Activated CD8-positive, alpha-beta T cell treated with anti-CD3 and anti-CD28 coated beads, Interleukin-2, amount 10 ng/mL, durations not matched to agents 7 days and 5 days (primary cell): Measurements from ENCODE around the gene TMEM38A. TPM values are rescaled to one million over a fixed set of nuclear protein-coding genes. Genes with fewer than 3 reads are reported as not detected.
A peak's percentile ranks its signal among the peaks of the same experiment; 100 is the strongest.
"Not testable (repeated sequence)": the region's sequence is repeated elsewhere in the genome, so short reads cannot be mapped to it uniquely, and the experiment has no call there.

Experiments
- ATAC-seq: fragments of 150-1000 bp; cut with Tn5 transposase; one replicate; pipeline ENCODE4 v1.10.0; 2021; ENCODE audit warnings: moderate library complexity
- CTCF ChIA-PET: fragments of 350-600 bp; sonication (Branson Sonifier 250); formaldehyde crosslinking; loops from one replicate; lab custom pipeline; 2021; ENCODE audit warnings: antibody characterized with exemption; lab: Charles Lee
- POLR2A ChIA-PET: fragments of 350-600 bp; sonication (Branson Sonifier 250); formaldehyde crosslinking; loops from one replicate; lab custom pipeline; 2021; ENCODE audit warnings: antibody characterized with exemption; lab: Charles Lee
- DNase-seq: peaks from one replicate; pipeline ENCODE4 v3.0.0-alpha.2; 2020
- H3K27ac Mint-ChIP-seq: one replicate; pipeline ENCODE4 v1.8.0; 2021; ENCODE audit warnings: mild to moderate bottlenecking, mixed read lengths
- H3K27me3 Mint-ChIP-seq: one replicate; pipeline ENCODE4 v1.8.0; 2021; ENCODE audit warnings: low read depth, mixed read lengths
- H3K36me3 Mint-ChIP-seq: one replicate; pipeline ENCODE4 v1.8.0; 2021; ENCODE audit warnings: low read depth, mixed read lengths
- H3K4me1 Mint-ChIP-seq: one replicate; pipeline ENCODE4 v1.8.0; 2021; ENCODE audit warnings: low read depth, mixed read lengths
- H3K4me3 Mint-ChIP-seq: one replicate; pipeline ENCODE4 v1.8.0; 2021; ENCODE audit warnings: mild to moderate bottlenecking, mixed read lengths
- H3K9me3 Mint-ChIP-seq: one replicate; pipeline ENCODE4 v1.8.0; 2022; ENCODE audit warnings: mixed read lengths; ENCODE audit not compliant: insufficient read depth
- total RNA-seq, 2 experiments: library from RNA; stranded (reverse); gene quantifications; one replicate each; pipeline ENCODE4 v1.2.3, GENCODE V29; 2021

TMEM38A gene
- total RNA-seq, 2 experiments from 2014 or later: 0.60 to 0.87 TPM

- Mint-ChIP-seq H3K4me3 (no peak overlapping the region), H3K36me3 (peaks cover 56% of the 10 kb centered on the region), H3K9me3 (no peaks in the 10 kb centered on the region), H3K4me1 (peaks cover 9% of the 10 kb centered on the region), H3K27me3 (no peaks in the 10 kb centered on the region), H3K27ac (peak overlapping the region; percentile 31)
- no peak for DNase-seq
- ATAC-seq: no peak
- ChIA-PET CTCF (no interaction called here), POLR2A (interaction anchor here (0.9 to 1.6 kb wide), 2 partner anchors 10 to 19 kb away, joined by 3 read pairs; partner anchors contain the start of gene MED26)
Measured at GRCh38 chr19:16638666-16639065, 22.3 kb upstream of the TMEM38A start.

GRCh38 chr19:16640951-16641350 lies 20.0 kb upstream of the TMEM38A start:
- no peak overlapping the region for H3K27ac Mint-ChIP-seq
- peaks cover 60% of the 10 kb centered on the region for H3K36me3 Mint-ChIP-seq
- no peak overlapping the region for H3K4me3 Mint-ChIP-seq
- H3K27me3 Mint-ChIP-seq: no peaks in the 10 kb centered on the region
- ChIA-PET CTCF (no interaction called here), POLR2A (no interaction called here)
- H3K9me3 Mint-ChIP-seq: no peaks in the 10 kb centered on the region
- no peak for ATAC-seq
- DNase-seq: no peak
- peaks cover 9% of the 10 kb centered on the region for H3K4me1 Mint-ChIP-seq

GRCh38 chr19:16641695-16642094 lies 19.2 kb upstream of the TMEM38A start:
- peaks cover 64% of the 10 kb centered on the region for H3K36me3 Mint-ChIP-seq
- no peaks in the 10 kb centered on the region for H3K27me3 Mint-ChIP-seq
- ATAC-seq: no peak
- DNase-seq: no peak
- ChIA-PET CTCF (no interaction called here), POLR2A (no interaction called here)
- H3K27ac Mint-ChIP-seq: no peak overlapping the region
- no peaks in the 10 kb centered on the region for H3K9me3 Mint-ChIP-seq
- no peak overlapping the region for H3K4me3 Mint-ChIP-seq
- peaks cover 9% of the 10 kb centered on the region for H3K4me1 Mint-ChIP-seq

GRCh38 chr19:16645140-16645539 lies 15.8 kb upstream of the TMEM38A start:
- ATAC-seq (no peak), DNase-seq (no peak)
- no peaks in the 10 kb centered on the region for H3K27me3 Mint-ChIP-seq
- ChIA-PET POLR2A (no interaction called here), CTCF (no interaction called here)
- no peak overlapping the region for H3K27ac Mint-ChIP-seq
- peaks cover 61% of the 10 kb centered on the region for H3K36me3 Mint-ChIP-seq
- no peaks in the 10 kb centered on the region for H3K9me3 Mint-ChIP-seq
- H3K4me3 Mint-ChIP-seq: no peak overlapping the region
- H3K4me1 Mint-ChIP-seq: peaks cover 8% of the 10 kb centered on the region

- Mint-ChIP-seq H3K9me3 (no peaks in the 10 kb centered on the region), H3K4me3 (no peak overlapping the region), H3K36me3 (peaks cover 72% of the 10 kb centered on the region), H3K4me1 (peaks cover 23% of the 10 kb centered on the region), H3K27ac (no peak overlapping the region), H3K27me3 (no peaks in the 10 kb centered on the region)
- no peak for ATAC-seq
- POLR2A ChIA-PET: interaction anchor here (0.9 to 1.2 kb wide), 2 partner anchors 11 to 40 kb away, joined by 3 read pairs; partner anchors contain the start of gene TMEM38A
- DNase-seq: no peak
- CTCF ChIA-PET: no interaction called here
Measured at GRCh38 chr19:16649734-16650133, 11.2 kb upstream of the TMEM38A start.

- no peak overlapping the region for H3K27ac Mint-ChIP-seq
- no peak for DNase-seq
- no peak for ATAC-seq
- ChIA-PET POLR2A (no interaction called here), CTCF (no interaction called here)
- no peaks in the 10 kb centered on the region for H3K27me3 Mint-ChIP-seq
- H3K36me3 Mint-ChIP-seq: peaks cover 74% of the 10 kb centered on the region
- H3K9me3 Mint-ChIP-seq: no peaks in the 10 kb centered on the region
- H3K4me1 Mint-ChIP-seq: peaks cover 27% of the 10 kb centered on the region
- H3K4me3 Mint-ChIP-seq: no peak overlapping the region
Measured at GRCh38 chr19:16650821-16651220, 10.1 kb upstream of the TMEM38A start.

GRCh38 chr19:16651421-16652188 lies 9.3 kb upstream of the TMEM38A start:
- H3K4me3 Mint-ChIP-seq, CTCF ChIA-PET, ATAC-seq, H3K27me3 Mint-ChIP-seq, POLR2A ChIA-PET, DNase-seq, H3K9me3 Mint-ChIP-seq: not testable (repeated sequence)
- Mint-ChIP-seq H3K27ac (peak overlapping the region; percentile 26), H3K36me3 (peaks cover 76% of the 10 kb centered on the region), H3K4me1 (peaks cover 34% of the 10 kb centered on the region)

- ChIA-PET CTCF (no interaction called here), POLR2A (interaction anchor here (1.0 kb wide), 1 partner anchor 90 kb away, joined by 3 read pairs; no protein-coding TSS in a partner anchor)
- H3K36me3 Mint-ChIP-seq: peaks cover 80% of the 10 kb centered on the region
- no peak for DNase-seq
- no peaks in the 10 kb centered on the region for H3K9me3 Mint-ChIP-seq
- peaks cover 41% of the 10 kb centered on the region for H3K4me1 Mint-ChIP-seq
- H3K27ac Mint-ChIP-seq: no peak overlapping the region
- H3K4me3 Mint-ChIP-seq: no peak overlapping the region
- no peak for ATAC-seq
- no peaks in the 10 kb centered on the region for H3K27me3 Mint-ChIP-seq
Measured at GRCh38 chr19:16652854-16653253, 8.1 kb upstream of the TMEM38A start.

GRCh38 chr19:16654140-16654539 lies 6.8 kb upstream of the TMEM38A start:
- H3K9me3 Mint-ChIP-seq: no peaks in the 10 kb centered on the region
- ATAC-seq: no peak
- H3K27ac Mint-ChIP-seq: no peak overlapping the region
- no peak overlapping the region for H3K4me3 Mint-ChIP-seq
- ChIA-PET POLR2A (interaction anchor here (0.6 kb wide), 1 partner anchor 88 kb away, joined by 3 read pairs; no protein-coding TSS in a partner anchor), CTCF (interaction anchor here (0.9 kb wide), 1 partner anchor 30 kb away, joined by 3 read pairs; no protein-coding TSS in a partner anchor)
- H3K36me3 Mint-ChIP-seq: peaks cover 80% of the 10 kb centered on the region
- no peak for DNase-seq
- H3K27me3 Mint-ChIP-seq: no peaks in the 10 kb centered on the region
- H3K4me1 Mint-ChIP-seq: peaks cover 50% of the 10 kb centered on the region

GRCh38 chr19:16654627-16655026 lies 6.3 kb upstream of the TMEM38A start:
- ChIA-PET POLR2A (interaction anchor here (0.6 kb wide), 1 partner anchor 88 kb away, joined by 3 read pairs; no protein-coding TSS in a partner anchor), CTCF (interaction anchor here (0.9 kb wide), 1 partner anchor 31 kb away, joined by 3 read pairs; no protein-coding TSS in a partner anchor)
- Mint-ChIP-seq H3K27me3 (no peaks in the 10 kb centered on the region), H3K27ac (no peak overlapping the region), H3K36me3 (peaks cover 78% of the 10 kb centered on the region), H3K9me3 (no peaks in the 10 kb centered on the region), H3K4me1 (peaks cover 51% of the 10 kb centered on the region), H3K4me3 (no peak overlapping the region)
- ATAC-seq (no peak), DNase-seq (no peak)

GRCh38 chr19:16655727-16656126 lies 5.2 kb upstream of the TMEM38A start:
- no peaks in the 10 kb centered on the region for H3K9me3 Mint-ChIP-seq
- no peak for ATAC-seq
- POLR2A ChIA-PET: no interaction called here
- peaks cover 43% of the 10 kb centered on the region for H3K4me1 Mint-ChIP-seq
- CTCF ChIA-PET: no interaction called here
- peaks cover 69% of the 10 kb centered on the region for H3K36me3 Mint-ChIP-seq
- no peak overlapping the region for H3K27ac Mint-ChIP-seq
- no peak for DNase-seq
- no peaks in the 10 kb centered on the region for H3K27me3 Mint-ChIP-seq
- H3K4me3 Mint-ChIP-seq: no peak overlapping the region

GRCh38 chr19:16657384-16657783 lies 3.6 kb upstream of the TMEM38A start:
- ChIA-PET CTCF (interaction anchor here (1.1 kb wide), 1 partner anchor 21 kb away, joined by 3 read pairs; no protein-coding TSS in a partner anchor), POLR2A (interaction anchor here (0.5 to 1.3 kb wide), 3 partner anchors 19 to 530 kb away, joined by 3 read pairs; partner anchors contain the start of gene MED26)
- Mint-ChIP-seq H3K27ac (no peak overlapping the region), H3K36me3 (peaks cover 53% of the 10 kb centered on the region), H3K4me1 (peaks cover 47% of the 10 kb centered on the region), H3K27me3 (peaks cover 10% of the 10 kb centered on the region), H3K4me3 (no peak overlapping the region), H3K9me3 (no peaks in the 10 kb centered on the region)
- ATAC-seq: no peak
- DNase-seq: no peak
